NCI-H1930 (cell line): ENCODE data around the gene PKN1.
"Not testable (repeated sequence)": the region's sequence is repeated elsewhere in the genome, so short reads cannot be mapped to it uniquely, and the experiment has no call there.

ENCODE experiments used
- DNase-seq, 2 experiments: peaks; one replicate each; lab custom pipeline; 2025; lab: John Stamatoyannopoulos, UW

PKN1 gene

GRCh38 chr19:14432791-14433553 lies at the start of gene PKN1:
PKN1 (plus strand) TSS chr19:14433306; CDS start chr19:14433522, 216 bp downstream.
- peak; percentile 71 to 73 for DNase-seq

GRCh38 chr19:14383661-14384555 lies 49.2 kb upstream of the PKN1 start:
- no peak for DNase-seq

DNA sequence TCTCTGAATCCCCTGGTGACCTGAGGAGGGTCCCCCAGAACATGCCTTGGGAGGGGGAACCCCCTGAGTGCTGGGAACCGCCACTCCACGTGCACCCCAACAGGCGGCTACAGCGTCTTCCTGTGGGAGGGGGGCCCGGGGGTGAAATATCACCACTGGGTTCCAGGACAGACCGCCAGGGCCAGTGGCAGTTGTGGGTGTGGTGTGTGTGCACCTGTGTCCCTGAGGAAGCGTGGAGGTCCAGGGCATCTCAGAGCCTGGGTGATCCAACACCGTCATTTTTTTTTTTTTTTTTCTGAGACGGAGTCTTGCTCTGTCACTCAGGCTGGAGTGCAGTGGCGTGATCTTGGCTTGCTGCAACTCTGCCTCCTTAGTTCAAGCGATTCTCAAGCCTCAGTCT lies 47.6 kb upstream of the PKN1 start:
- DNase-seq = no peak

DNA sequence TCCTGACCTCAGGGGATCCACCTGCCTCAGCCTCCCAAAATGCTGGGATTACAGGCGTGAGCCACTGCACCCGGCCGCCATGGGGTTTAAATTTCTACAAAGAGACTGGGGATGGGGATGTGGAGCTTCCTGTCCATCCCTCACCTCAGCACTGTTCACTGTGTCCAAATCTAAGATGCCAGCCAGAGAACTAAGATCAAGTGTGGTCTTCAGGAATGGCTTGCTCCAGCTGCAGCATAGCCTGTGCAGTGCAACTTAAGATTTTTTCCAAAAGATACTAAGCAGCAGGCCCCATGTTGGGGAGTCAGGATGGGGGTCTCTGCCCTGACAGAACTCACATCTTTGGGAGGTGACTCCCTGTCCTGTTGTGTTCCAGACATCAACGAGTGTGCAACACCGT lies 42.6 kb upstream of the PKN1 start:
- DNase-seq = no peak

DNA sequence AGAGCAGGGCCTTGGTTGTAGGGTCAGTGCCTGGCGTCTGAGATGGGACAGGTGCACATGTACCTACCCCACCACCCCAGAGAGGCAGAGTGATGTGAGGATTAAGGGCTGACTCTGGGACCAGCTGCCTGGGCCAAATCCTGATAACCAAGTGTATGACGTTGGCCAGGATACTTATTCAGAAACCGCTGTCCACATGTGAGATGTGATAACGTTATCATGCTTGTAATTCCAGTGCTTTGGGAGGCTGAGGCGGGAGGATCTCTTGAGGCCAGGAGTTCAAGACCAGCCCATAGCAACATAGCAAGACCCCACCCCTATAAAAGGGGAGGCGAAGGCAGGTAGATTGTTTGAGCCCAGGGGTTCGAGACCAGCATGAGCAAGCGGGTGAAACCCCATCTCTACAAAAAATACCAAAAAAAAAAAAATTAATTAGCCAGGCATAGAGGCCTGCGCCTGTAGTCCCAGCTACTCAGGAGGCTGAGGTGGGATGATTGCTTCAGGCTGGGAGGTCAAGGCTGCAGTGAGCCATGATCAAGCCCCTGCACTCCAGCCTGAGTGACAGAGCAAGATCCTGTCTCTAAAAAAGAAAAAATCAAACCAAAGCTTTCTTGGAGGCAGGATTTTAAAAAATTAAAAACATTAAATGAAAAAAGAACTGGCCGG lies 41.8 kb upstream of the PKN1 start:
- no peak for DNase-seq

- no peak for DNase-seq
Measured at GRCh38 chr19:14393329-14393728, 39.8 kb upstream of the PKN1 start.

DNA sequence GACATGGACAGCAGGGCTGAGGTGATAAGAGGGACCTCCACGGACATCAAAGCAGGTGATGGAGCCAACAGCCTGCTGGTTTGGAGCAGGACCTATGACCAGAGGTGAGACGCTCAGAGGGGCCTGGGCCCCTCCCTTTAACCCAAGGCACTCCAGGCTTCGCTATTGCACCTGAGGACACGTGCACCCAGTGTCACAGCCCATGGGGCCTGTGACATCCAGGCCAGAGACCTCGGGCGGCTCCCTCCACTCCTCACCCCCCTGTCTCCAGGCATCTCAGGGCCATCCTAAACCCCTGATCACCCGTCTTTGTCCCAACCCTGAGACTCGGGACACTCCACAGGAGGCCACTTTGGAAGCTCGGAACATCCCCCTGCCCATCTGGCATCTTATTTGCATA lies 38.9 kb upstream of the PKN1 start:
- no peak for DNase-seq

- DNase-seq = no peak
Measured at GRCh38 chr19:14395262-14395661, 37.8 kb upstream of the PKN1 start.

DNA sequence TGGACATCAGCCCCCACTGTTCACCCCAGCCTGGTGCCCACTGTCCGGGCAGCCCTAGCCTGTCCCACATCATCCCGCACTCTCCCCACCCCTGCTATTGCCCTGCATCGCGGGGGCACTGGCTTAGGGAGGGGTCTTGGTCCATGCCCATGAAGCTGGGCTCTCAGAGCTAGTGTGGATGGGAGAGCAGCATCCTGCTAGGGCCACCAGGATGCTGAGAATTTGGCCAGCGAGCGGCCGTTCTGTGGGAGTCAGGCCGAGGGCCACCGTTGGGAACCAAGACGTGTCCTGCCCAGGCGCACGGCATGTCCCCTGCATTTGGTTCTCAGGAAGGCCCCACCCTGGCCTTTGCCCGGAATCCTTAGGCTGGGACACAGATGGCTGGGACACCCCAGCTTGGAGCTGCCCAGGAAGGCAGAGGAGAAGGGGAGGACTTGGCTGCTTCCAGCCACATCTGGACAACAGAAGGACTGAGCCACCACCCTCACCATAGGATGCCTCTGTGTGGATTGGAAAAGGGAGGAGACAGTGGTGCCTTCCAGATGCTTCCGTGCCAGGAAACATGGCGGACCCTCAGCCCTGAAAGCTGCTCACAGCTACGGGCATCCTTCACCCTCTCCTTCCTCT lies 37.3 kb upstream of the PKN1 start:
- DNase-seq = no peak

DNA sequence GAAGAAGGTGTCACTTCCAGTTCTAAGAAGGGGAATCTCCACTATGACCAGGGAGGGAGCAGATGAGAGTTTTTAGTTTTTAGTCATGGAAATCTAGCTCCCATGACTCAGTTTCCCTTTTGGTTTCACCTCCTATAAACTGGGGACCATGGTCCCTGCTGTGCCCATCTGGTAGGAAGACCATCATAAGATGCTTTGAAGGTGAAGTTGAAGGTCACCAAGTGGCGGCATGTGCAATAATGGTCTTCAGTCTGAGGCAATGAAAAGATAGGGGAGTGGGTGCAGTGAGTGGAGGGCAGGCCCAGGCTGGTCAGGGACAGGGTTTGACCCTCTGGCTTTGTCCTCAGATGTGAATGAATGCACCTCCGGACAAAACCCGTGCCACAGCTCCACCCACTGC lies 36.4 kb upstream of the PKN1 start:
- DNase-seq = not testable (repeated sequence)

GRCh38 chr19:14397168-14397567 lies 35.9 kb upstream of the PKN1 start:
- DNase-seq = not testable (repeated sequence)

DNA sequence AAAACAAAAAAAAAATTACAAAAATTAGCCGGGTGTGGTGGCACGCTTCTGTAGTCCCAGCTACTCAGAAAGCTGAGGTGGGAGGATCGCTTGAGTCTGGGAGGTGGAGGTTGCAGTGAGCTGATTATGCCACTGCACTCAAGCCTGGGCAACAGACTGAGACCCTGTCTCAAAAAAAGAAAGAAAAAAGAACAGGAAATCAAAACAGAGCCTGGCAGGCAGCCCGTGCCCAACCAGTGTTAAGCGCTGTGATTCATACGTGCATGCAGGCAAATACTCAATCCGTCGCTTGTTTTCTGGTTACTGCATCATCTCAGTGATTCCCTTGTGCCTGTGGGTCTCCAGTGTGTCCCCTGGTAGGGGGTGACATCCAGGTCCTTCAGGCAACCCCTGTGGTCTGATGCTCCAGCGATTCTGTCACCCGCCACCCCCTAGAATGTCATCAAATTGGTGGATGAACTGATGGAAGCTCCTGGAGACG lies 32.1 kb upstream of the PKN1 start:
- no peak for DNase-seq

DNA sequence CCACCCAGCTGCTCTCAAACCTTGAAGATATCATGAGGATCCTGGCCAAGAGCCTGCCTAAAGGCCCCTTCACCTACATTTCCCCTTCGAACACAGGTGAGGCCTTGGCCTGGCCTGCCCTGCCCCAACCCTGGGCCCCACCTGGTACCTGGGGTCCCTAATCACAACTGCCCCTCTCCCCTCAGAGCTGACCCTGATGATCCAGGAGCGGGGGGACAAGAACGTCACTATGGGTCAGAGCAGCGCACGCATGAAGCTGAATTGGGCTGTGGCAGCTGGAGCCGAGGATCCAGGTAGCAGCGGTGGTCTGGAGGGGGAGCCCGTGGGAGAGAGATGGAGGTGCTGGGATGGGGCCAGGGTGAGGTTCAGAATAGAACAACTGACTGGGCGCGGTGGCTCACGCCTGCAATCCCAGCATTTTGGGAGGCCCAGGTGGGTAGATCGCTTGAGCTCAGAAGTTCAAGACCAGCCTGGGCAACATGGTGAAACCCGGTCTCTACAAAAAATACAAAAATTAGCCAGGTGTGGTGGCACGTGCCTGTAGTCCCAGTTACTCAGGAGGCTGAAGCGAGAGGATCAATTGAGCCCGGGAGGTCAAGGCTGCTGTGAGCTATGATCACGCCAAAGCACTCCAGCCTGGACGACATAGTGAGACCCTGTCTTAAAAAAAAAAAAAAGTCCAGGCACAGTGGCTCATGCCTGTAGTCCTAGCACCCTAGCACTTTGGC lies 31.5 kb upstream of the PKN1 start:
- DNase-seq = no peak

DNA sequence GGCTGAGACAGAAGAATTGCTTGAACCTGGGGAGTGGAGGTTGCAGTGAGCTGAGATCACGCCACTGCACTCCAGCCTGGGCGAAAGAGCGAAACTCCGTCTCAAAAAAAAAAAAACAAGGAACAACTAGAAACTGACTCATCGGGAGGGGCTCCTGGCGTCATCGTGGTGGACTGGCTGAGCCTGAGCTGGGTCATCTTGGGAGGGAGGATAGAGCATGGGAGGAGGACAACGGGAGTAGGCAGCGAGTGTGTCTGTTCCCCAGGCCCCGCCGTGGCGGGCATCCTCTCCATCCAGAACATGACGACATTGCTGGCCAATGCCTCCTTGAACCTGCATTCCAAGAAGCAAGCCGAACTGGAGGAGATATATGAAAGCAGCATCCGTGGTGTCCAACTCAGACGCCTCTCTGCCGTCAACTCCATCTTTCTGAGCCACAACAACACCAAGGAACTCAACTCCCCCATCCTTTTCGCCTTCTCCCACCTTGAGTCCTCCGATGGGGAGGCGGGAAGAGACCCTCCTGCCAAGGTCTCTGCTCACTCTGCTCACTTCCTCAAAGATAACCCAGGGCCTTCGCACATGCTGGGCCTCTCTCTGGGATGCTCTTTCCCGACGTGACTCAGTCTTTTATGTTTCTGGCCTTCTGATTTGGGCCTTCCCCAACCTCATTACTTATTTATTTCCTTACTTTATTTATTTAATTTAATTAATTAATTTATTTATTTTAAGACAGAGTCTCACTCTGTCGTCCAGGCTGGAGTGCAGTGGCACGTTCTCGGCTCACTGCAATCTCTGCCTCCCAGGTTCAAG lies 30.6 kb upstream of the PKN1 start:
- no peak for DNase-seq

- not testable (repeated sequence) for DNase-seq
Measured at GRCh38 chr19:14403145-14403930, 29.8 kb upstream of the PKN1 start.

DNA sequence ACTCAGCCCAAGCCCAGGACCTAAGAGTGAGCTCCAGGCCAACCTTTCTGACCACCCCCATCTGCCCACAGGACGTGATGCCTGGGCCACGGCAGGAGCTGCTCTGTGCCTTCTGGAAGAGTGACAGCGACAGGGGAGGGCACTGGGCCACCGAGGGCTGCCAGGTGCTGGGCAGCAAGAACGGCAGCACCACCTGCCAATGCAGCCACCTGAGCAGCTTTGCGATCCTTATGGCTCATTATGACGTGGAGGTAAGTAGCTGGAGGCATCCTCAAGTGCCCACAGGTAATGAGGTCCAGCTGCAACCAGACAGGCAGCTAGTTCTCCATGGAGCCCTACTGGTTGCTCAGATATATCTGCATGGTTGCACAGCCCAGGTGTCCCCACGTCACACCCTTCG lies 28.8 kb upstream of the PKN1 start:
- DNase-seq = no peak

GRCh38 chr19:14405380-14405757 lies 27.7 kb upstream of the PKN1 start:
- DNase-seq = no peak

DNA sequence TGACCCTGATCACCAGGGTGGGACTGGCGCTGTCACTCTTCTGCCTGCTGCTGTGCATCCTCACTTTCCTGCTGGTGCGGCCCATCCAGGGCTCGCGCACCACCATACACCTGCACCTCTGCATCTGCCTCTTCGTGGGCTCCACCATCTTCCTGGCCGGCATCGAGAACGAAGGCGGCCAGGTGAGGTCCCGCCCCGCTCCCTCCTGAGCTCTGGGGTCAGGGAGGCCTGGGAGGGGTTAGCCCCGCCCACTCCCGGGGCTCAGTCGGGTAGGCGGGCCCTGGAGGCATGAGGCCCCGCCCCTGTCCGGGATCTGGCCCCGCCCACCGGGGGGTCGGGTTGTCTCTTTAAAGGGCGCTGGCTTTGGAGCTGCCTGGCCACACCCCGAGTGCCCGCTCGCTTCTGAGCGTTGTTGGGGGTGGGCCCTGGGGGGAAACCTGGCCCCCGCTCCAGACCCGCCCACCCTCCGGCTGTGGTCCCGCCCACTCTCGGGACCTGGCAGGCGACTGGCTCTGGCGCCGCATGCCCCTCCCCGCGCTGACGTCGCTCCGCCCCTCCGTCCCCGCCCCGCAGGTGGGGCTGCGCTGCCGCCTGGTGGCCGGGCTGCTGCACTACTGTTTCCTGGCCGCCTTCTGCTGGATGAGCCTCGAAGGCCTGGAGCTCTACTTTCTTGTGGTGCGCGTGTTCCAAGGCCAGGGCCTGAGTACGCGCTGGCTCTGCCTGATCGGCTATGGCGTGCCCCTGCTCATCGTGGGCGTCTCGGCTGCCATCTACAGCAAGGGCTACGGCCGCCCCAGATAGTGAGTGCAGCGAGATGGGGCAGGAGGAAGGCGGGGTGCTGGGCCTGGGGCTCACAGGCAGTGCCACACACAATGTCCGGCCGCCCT lies 27.1 kb upstream of the PKN1 start:
- peak; percentile 68 to 72 for DNase-seq
